ENCODE measurements around the gene DLGAP1.

- TF ChIP-seq, protein P1, sequence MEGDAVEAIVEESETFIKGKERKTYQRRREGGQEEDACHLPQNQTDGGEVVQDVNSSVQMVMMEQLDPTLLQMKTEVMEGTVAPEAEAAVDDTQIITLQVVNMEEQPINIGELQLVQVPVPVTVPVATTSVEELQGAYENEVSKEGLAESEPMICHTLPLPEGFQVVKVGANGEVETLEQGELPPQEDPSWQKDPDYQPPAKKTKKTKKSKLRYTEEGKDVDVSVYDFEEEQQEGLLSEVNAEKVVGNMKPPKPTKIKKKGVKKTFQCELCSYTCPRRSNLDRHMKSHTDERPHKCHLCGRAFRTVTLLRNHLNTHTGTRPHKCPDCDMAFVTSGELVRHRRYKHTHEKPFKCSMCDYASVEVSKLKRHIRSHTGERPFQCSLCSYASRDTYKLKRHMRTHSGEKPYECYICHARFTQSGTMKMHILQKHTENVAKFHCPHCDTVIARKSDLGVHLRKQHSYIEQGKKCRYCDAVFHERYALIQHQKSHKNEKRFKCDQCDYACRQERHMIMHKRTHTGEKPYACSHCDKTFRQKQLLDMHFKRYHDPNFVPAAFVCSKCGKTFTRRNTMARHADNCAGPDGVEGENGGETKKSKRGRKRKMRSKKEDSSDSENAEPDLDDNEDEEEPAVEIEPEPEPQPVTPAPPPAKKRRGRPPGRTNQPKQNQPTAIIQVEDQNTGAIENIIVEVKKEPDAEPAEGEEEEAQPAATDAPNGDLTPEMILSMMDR (IDR thresholded peaks at IDR 0.05; ENCODE audit: insufficient read depth, low read length, poor library complexity, severe bottlenecking): no peak
- no peak for TF ChIP-seq EZH2phosphoT487 (conservative IDR thresholded peaks at IDR 0.05; ENCODE audit: low read length)
These were observed at the start of gene DLGAP1 for GRCh38 chr18:4455113-4455811.
